Dermis blood vessel endothelial cell (primary cell): ENCODE data around the gene SEZ6. TPM values are rescaled to one million over a fixed set of nuclear protein-coding genes. Genes with fewer than 3 reads are reported as not detected.
A peak's percentile ranks its signal among the peaks of the same experiment; 100 is the strongest.

Experiments used
- DNase-seq: peaks from one replicate; pipeline ENCODE4 v3.0.0; 2010
- total RNA-seq: library from RNA; depleted of rRNA; stranded (reverse); fragments of >200 nt; gene quantifications from 2 replicates; pipeline ENCODE4 v1.2.3, GENCODE V29; 2014

The SEZ6 gene
- total RNA-seq, 1 donor from 2014 or later: not detected

GRCh38 chr17:29034510-29034909 lies 28.7 kb upstream of the SEZ6 start:
- DNase-seq: no peak

- no peak for DNase-seq
Measured at GRCh38 chr17:29032857-29033197, 27.0 kb upstream of the SEZ6 start.

- no peak for DNase-seq
Measured at GRCh38 chr17:29032013-29032856, 26.4 kb upstream of the SEZ6 start.

GRCh38 chr17:29031488-29031887 lies 25.7 kb upstream of the SEZ6 start:
- no peak for DNase-seq

- DNase-seq: no peak
Measured at GRCh38 chr17:29024316-29024952, 18.6 kb upstream of the SEZ6 start.

GRCh38 chr17:29022074-29022473 lies 16.2 kb upstream of the SEZ6 start:
- DNase-seq: no peak

- no peak for DNase-seq
Measured at GRCh38 chr17:29021226-29021625, 15.4 kb upstream of the SEZ6 start.

GRCh38 chr17:29020576-29020975 lies 14.7 kb upstream of the SEZ6 start:
- DNase-seq: no peak

- no peak for DNase-seq
Measured at GRCh38 chr17:29019475-29020181, 13.8 kb upstream of the SEZ6 start.

GRCh38 chr17:29018788-29019474 lies 13.1 kb upstream of the SEZ6 start:
- no peak for DNase-seq

- DNase-seq: no peak
Measured at GRCh38 chr17:29016345-29017210, 10.7 kb upstream of the SEZ6 start.

GRCh38 chr17:29014716-29015115 lies 8.9 kb upstream of the SEZ6 start:
- DNase-seq: no peak

- DNase-seq: no peak
Measured at GRCh38 chr17:29012535-29012934, 6.7 kb upstream of the SEZ6 start.

- no peak for DNase-seq
Measured at GRCh38 chr17:29010586-29010985, 4.8 kb upstream of the SEZ6 start.

GRCh38 chr17:29010129-29010528 lies 4.3 kb upstream of the SEZ6 start:
- DNase-seq: no peak

GRCh38 chr17:29008591-29008990 lies 2.8 kb upstream of the SEZ6 start:
- no peak for DNase-seq

- no peak for DNase-seq
Measured at GRCh38 chr17:29007860-29008455, 2.1 kb upstream of the SEZ6 start.

GRCh38 chr17:29007456-29007855 lies 1.6 kb upstream of the SEZ6 start:
- DNase-seq: no peak

- peak; percentile 31 for DNase-seq
Measured at GRCh38 chr17:29004081-29004692, 1.6 kb downstream of the SEZ6 start.

- no peak for DNase-seq
Measured at GRCh38 chr17:29003289-29003688, 2.5 kb downstream of the SEZ6 start.

GRCh38 chr17:29002811-29003210 lies 3.0 kb downstream of the SEZ6 start:
- DNase-seq: no peak
